ENCODE measurements around the gene EN1.
A peak's percentile ranks its signal among the peaks of the same experiment; 100 is the strongest.

Gene EN1

DNA sequence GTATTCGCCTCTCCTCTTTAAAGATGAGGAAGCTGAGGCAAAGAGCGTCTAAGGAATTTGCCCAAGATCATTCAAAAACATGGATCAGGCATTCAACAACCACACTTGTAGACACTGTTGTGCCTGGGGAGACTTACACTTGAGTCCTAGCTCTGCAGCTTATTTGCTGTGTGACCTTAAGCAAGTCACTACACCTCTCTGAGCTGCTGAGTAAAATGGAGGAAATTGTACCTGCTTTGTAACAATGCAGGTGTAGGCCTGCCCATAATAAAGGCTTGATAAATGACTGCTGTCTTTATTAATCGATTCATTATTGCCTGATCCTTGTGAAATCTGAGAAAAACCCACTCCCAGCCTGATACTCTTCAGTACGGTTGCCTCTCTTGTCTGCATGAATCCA is 30.8 kb downstream of the EN1 start:
- DNase-seq = no peak

DNA sequence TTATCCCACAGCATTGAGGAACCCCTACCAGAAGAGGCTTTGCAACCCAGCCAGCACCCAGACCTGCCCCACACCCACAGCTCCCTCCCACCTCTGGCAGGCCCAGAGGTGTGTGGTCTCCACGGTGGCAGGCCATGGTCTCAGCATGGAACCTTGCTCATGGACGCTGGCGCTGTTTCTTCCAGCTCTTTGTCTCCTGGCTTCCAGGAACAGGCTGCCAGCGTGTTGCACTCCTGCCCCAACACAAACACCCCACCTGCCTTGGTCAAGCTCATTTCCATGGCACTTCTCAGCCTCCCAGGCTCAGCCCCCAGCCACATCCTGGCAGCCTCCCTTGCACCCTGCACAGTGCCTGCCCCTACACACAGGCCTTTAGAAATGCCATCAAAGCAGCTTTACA is 31.7 kb downstream of the EN1 start:
- no peak for DNase-seq

DNA sequence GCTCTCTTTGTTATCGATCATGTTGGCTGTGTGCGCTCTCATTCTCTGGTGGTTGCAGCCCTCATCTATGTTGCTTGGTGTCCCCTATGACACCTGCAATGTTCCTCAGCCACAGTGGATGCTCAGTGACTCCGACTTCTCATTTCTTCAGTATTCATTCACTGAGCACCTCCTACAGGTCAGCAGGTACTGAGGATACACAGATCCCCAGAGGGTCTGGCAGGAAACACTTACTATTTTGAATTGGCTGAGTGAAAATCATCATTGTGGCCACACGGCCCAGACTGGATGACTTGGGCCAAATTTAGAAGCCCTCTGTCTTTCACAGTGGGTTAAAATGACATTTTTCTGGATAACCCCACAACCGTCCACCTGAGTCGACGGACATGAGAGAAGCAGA is 32.1 kb downstream of the EN1 start:
- DNase-seq = no peak

DNA sequence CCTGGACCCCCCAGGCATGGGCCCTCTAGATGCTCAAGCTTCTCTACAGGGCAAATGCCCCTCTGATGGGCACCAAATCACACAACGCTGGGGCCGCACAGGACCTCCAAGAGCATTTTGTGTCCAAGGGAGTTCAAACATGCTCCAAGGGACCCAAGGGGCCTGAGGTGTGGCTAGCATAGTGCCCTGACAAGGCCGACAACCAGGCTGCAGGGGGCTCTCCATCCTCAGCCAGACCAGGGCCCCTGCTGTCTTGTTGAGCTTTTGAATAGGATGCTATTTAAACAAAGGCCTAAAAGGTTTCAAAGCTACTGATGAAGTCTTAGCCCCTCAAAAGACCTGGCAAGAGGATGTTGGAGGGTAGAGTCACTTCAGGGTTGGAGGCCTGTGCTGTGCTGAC is 33.1 kb downstream of the EN1 start:
- no peak for DNase-seq

DNA sequence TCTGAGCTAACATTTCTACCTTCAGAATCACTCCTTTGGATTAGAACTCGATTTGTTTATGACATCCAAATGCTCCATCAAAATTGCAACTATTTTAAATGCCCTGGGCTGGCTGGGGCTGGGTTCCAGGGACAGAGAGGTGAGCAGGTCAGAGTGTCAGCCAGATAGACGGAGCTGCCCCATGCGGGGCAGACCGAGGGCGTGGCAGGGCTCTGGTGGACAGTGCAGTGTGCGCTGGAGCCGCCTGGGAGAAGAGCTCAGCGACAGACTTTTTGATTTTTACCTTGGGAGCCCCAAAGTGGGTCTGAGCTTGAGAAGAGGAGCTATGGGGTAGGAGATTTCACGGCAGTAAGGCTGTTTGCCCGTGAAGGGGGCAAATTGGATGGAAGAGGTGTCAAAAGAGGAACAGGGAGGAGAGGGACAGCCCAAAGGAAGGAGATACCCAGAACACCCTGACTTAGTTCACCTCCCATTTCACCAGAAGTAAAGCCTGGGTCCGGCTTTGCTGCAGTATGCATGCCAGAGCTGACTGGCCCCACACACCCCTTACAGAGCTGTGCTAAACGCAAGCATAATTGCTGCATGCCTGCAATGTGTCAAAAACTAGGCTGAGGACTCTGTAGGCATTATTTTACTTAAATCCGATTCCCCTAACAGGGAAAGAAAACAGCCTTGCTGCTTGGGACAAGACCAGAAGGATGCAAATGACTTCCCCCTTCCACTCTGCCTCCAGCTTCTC is 33.7 kb downstream of the EN1 start:
- no peak for DNase-seq

DNA sequence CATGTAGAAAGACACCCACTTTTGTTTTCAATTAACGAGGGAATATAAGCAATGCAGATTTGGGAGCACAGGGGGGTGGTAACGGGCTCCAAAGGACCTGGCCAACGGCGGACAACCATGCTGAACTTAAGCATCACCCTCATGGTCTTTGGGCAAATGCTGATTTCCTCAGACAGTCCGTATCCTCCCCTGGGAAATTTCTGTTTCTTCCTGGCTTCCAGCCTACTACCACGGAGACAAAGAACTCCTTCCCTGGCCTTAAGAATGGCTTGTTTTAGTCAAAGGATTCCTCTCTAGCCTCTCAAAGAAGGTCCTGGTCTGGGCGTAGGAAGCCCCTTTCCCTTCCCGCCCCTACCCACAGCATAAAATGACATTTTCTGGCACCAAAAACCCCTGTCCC is 34.3 kb downstream of the EN1 start:
- no peak for DNase-seq

DNA sequence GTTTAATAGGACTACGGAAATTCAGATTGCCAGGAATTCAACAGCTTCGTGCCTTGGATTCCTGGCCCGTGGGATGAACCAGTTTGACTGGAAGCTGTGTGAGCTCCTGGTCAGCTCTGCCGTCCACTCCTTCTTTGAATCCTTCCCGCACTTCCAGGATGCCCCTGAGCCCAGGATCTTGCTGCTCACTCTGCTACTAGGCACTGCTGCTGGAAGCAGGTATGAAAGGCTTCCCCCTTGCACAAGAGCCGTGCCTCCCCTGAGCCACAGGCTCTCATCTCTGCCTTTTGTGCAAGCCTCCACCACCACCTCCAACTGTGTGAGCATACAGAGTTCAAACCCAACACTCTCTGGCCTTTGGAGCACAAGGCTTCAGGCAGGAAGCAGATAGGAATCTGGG is 34.9 kb downstream of the EN1 start:
- DNase-seq = no peak

DNA sequence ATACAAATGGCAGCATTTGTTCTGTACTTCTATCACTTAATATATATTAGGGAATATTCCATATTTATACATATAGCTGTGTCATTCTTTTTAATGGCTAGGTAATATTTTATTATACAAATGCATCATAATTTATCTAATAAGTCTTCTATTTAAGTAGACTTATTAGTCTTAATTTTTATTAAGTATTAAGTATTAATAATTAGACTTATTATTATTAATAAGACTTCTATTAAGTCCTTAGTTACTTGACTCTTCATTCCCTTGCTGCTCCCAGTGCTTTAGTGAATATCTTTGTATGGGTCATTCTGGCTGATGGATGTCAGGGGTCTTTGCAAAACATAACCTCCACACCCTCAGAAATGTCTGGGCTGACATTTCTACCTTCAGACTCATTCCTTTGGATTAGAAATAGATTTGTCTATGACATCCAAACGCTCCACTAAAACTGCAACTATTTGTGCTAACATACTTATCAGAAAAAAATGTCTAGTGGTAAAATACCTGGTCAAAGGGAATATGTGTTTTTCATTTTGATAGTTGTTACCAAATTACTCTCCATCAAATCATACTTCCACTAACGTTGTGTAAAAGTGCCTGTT is 35.8 kb downstream of the EN1 start:
- no peak for DNase-seq

DNA sequence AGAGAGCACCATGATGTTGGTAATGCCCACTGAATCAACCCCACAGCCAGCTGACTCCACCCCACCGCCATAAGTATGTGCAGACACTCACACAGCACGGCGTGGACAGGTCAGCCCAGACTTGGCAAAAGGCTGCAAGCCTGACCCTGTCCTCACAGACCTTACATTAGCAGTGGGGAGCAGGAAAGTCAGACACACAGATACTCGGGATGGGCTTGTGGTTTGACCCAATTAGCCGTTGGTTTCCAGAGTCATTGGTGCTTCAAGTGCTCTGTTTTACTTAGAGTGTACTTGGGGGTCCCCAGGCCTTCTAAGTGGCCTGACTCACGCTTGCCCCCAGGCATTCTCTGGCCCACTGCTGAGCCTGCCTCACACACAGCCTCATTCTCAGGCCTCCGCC is 36.7 kb downstream of the EN1 start:
- DNase-seq = no peak

DNA sequence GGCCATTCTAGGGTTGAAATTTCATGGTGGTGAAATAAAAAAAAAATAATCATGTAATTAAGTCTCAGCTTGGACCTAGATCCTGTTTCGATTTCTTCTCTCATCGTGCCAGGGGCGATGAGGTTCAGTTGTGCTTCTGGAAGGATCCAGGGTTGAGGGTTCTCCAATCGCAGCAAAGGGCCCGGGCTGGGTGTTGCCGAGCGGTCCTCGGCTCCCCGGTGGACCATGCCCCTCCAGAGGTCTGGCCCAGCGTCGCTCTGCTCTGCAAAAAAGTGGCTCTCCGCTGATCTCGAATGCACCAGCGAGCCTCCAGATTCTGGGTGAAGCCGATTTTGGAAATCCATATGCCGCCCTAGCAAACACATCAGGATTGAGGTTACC is 39.0 kb downstream of the EN1 start:
- DNase-seq = no peak

DNA sequence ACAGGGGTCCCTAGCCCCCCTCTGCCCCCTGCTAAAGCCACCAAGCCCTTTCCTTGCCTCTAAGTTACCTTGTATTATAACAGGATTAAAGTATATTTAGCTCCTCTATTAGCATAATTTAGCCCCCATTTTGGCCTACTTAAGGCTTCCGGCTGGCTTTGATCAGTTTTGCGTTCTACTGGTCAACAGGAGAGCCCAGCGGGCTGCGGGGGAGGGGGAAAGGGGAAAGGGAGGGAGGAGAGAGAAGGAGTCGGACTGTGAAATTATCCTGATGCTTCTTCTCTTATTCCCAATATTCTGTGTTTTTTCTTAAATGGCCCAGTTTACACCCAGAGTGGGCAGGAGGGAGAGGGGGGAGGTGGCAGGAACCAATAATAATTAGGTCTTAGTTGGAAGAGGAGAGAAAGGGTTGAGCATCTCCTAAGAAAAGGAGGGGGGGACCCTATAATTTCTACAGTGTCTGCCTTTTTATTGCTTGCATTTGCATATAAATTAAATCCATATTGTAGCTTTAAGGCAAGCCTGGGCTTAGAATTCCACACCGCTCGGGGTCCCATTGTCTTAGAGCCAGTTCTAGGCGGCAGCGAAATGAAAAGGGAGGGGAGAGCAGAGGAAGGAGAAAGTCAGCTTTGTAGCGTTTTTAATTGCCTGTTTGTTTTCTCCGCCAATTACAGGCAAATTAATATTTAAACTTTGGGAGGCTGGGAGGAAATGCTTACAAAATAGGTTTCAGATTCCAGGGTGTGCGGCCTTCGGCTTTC is 39.6 kb downstream of the EN1 start:
- no peak for DNase-seq

DNA sequence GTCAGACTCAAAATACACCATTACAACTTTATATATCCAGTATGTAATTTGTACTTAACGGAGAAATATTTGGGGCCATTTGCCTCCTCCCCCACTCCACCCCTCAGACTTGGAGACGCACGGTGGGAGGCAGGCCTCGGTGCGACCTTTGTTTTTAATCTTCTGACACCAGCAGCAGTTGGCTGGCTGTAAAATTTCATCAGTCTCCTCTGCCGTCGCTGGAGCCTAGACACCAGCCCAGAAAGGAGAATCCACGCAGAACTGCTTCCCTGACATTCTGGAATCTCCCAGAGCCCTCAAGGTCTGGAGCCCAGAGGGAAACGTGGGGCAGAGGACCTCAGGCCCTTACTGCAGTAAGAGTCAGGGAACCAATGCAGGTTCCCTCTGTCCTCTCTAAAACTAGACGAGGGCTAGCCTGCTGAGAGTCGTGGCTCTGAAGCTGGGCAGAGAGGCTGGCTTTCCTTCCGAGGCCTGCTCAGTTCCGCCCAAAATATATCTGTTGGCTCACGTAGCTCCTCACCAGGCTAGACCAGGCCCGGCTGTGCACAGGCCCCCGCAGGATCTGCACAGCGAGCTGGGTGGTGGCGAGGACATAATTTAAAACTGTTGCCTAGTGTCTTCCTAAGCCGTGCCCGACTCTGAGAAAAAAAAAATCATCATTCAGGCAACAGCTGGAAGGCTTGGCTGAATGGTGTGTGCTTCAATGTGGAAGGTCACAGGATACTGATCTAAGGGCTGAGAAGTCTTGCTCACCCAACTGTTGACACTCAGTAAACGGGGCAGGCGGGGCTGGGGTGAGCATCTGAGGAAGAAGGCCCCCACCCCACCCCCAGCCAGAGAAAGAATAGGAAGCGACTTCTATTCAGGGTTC is 40.4 kb downstream of the EN1 start:
- no peak for DNase-seq

DNA sequence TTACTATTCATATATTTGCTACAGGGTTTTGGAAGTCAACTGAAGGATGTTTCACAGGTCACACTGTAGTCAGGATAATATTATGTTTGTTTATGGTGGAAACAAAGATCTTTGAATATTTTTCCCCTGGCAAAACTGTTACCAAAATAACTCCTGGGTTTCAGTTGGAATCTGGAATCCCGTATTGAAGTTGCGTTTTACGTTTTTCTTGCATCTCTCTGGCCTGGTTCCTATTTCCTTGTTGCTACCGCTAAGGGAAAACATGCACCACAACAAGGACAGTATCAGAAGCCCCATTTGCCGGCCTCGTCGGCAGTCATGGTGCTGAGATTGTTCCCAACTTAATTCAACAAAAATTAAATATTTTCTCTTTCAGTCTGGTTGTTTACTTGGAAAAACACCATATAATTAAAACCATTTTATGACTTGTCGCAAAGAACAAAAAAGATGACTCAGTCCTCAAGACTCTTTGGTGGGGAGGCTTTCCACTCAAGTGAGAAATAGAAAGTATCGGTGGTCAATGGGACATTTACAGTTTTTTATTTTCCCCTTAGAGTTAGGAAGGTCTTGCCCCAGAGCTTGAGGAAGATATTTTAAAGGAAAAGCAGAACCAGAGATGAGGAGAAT is 42.3 kb downstream of the EN1 start:
- DNase-seq = no peak

DNA sequence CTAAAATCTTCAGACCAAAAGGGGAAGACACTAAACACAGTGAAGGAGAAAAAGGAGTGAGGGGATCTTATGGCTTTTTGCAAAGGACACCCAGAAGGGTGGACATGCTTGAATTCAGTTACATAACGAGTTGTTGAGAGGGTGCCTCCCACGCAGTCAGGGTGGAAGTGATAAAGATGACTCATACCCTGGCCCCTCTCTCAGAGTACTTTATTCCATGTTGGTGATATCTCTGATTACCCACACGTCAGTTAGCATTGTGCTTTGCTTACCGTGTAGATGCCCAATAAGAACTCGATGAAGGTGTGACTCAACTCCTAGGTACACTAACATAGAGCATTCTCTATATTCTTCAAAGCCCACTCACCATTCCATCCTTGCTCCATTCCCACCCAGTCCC is 44.4 kb downstream of the EN1 start:
- DNase-seq = peak; percentile 13

DNA sequence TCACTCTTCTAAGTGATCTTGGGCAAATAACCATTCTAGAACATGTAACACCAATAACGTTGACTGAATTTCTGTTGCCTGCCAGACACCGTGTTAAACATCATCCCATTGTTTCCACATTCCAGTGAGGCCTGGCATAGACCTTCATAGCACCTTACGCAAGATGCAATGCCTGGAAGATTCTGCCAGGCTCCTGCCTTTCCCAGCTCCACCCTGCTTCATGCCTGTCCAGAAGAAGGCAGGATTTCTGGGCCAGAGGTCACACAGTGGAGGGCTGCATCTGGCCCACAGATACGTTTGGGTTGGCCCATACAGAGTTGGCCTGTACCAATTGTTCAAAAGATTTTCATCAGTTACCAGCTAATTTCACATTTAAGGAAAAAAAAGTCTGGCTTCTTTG is 46.3 kb downstream of the EN1 start:
- DNase-seq = no peak

DNA sequence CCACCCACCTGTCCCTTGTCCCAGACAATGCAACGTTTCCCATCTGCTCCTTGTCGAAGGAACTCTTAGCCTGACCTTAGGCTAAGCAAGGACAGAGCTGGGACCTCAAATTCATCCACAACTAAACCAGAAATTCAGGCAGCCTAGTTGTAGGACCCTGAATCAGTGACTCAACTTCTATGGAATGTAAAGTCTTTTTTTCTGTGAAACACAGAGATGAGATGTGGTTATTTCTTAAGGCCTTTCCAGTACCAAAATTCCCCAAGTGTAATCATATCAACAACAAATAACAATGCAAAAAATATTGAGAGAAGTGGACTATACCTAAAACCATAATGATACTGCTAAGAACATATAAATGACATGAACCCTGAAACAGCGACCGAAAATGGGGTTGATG is 46.7 kb downstream of the EN1 start:
- DNase-seq = no peak

DNA sequence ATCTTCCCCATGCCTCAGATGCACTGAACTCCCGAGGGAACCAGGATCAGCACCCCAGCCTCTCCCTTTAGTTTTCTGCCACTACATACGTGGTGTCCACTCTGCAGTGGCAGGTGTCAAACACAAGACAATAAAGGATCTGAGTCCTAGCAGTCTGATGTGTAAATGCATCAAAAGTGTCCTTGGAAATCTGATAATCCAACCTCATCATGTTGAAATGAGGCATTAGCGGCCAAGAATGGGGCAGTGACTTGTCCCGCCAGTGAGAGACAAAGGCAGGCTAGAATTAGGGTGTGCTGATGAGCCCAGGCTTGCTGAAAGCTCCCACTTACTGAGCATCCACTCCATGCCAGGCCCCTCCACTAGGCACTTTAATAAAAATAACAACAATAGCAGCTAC is 52.9 kb downstream of the EN1 start:
- no peak for DNase-seq

Data from MV-4-11 (cell line).